ENCODE data around the gene AEBP1.

DNA sequence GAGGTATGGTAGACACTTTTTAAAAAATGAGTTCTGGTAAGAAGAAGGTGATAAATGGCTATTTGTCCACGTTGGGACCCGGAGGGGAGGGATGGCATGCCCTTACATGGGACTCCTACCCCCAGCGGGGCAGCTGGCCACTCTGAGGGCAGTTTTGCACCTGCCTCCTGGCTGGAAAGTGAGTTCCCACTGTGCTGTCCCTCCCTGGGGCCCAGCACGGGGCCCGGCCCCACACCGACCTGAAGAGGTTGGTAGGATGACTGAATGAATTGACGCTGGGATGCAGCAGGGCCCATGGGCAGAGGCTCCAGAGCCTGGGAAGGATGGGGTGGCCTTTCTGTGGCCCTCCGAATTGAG is 601 bp upstream of the AEBP1 start:
- TF ChIP-seq EZH2phosphoT487 (IDR thresholded peaks at IDR 0.05; ENCODE audit: borderline replicate concordance) = no peak
- no peak for TF ChIP-seq CTCF (conservative IDR thresholded peaks at IDR 0.05; ENCODE audit: low read length)

All from Loucy (cell line).